Ishikawa (cell line): ENCODE results near the gene VDR.

Source experiments
- EGR1 ChIP-seq: IDR thresholded peaks from 2 replicates; pipeline ENCODE4 v1.6.1; 2012
- EP300 ChIP-seq: IDR thresholded peaks from 2 replicates; pipeline ENCODE4 v1.6.1; 2012; ENCODE audit warnings: borderline replicate concordance
- TF ChIP-seq, protein P1 (sequence below): IDR thresholded peaks from 2 replicates; pipeline ENCODE4 v1.6.1; 2012
- TF ChIP-seq, protein P2 (sequence below): IDR thresholded peaks from 2 replicates; pipeline ENCODE4 v1.6.1; 2012

DNA sequence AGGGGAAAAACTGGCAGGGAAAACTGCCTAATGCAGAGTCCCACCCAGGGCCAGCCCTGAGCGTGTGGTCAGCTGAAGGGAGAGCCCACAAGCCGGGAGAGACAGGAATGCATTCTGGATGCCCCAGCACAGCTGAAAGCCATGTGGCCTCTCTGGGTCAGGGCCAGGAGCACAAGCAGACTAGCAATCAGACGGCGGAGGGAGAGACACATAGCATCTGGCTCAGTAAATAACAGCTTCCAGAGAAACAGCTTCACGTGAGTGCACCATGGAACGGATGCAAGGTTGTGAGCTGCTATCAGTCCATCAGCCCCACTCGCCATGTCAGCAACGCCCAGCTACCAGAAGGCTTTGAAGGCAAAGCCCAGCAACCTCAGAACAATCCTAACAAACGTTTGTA, 30.4 kb upstream of the VDR start:
- TF ChIP-seq EP300 (no peak), EGR1 (no peak)
- TF ChIP-seq, protein P1, sequence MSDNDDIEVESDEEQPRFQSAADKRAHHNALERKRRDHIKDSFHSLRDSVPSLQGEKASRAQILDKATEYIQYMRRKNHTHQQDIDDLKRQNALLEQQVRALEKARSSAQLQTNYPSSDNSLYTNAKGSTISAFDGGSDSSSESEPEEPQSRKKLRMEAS: no peak
- TF ChIP-seq, protein P2, sequence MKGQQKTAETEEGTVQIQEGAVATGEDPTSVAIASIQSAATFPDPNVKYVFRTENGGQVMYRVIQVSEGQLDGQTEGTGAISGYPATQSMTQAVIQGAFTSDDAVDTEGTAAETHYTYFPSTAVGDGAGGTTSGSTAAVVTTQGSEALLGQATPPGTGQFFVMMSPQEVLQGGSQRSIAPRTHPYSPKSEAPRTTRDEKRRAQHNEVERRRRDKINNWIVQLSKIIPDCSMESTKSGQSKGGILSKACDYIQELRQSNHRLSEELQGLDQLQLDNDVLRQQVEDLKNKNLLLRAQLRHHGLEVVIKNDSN: no peak
